SK-N-SH (cell line): ENCODE measurements around the gene RNF149. TPM values are rescaled to one million over a fixed set of nuclear protein-coding genes. Genes with fewer than 3 reads are reported as not detected.

Experiments used
- CTCF ChIA-PET: fragments of 300-600, 350-600 bp; formaldehyde crosslinking; extraction: SDS; loops from one replicate; lab custom pipeline; 2021; lab: Yijun Ruan, JAX
- POLR2A ChIA-PET: fragments of 350-600 bp; sonication (Branson Sonifier 250); formaldehyde crosslinking; extraction: SDS; loops from one replicate; lab custom pipeline; 2020; ENCODE audit warnings: antibody characterized with exemption, inconsistent platforms; lab: Yijun Ruan, JAX
- DNase-seq: peaks from one replicate; pipeline ENCODE4 v3.0.0; 2012
- H2AFZ ChIP-seq: fragments of 200-600 bp; sonication (generic); 2 replicates; pipeline ENCODE4 v1.8.1; 2016; ENCODE audit warnings: antibody characterized with exemption, mild to moderate bottlenecking, low read depth
- H3F3A ChIP-seq: fragments of 200-600 bp; sonication (generic); replicated peaks from 2 replicates; pipeline ENCODE3; 2016; ENCODE audit warnings: antibody characterized with exemption, mild to moderate bottlenecking; ENCODE audit not compliant: insufficient read depth
- H3K27ac ChIP-seq, 2 experiments: fragments of 200-500 bp in 1 of 2; fragments of 200-600 bp in 1 of 2; sonication (Bioruptor generic) in 1 of 2; sonication (generic), shearing (Covaris generic) in 1 of 2; 2 replicates each; pipeline versions ENCODE4 v1.5.1 to v1.6.1; 2014 to 2016; ENCODE audit warnings: low read depth in 2 of 2, inconsistent platforms in 1 of 2, low read length in 1 of 2, mild to moderate bottlenecking in 1 of 2, mixed read lengths in 1 of 2
- H3K27me3 ChIP-seq: fragments of 200-600 bp; sonication (generic), shearing (Covaris generic); 2 replicates; pipeline ENCODE4 v1.6.1; 2016; ENCODE audit warnings: mixed run types; ENCODE audit not compliant: insufficient read depth
- H3K36me3 ChIP-seq, 2 experiments: fragments of 200-500 bp in 1 of 2; fragments of 200-600 bp in 1 of 2; sonication (Bioruptor generic) in 1 of 2; sonication (generic) in 1 of 2; replicated peaks in 1 of 2; 2 replicates each; pipeline versions ENCODE3 to v1.5.1; 2014 to 2016; ENCODE audit warnings: low read length in 1 of 2, mild to moderate bottlenecking in 1 of 2; ENCODE audit not compliant: insufficient read depth in 2 of 2, control insufficient read depth in 1 of 2
- H3K4me1 ChIP-seq, 2 experiments: fragments of 200-500 bp in 1 of 2; fragments of 200-600 bp in 1 of 2; sonication (Bioruptor generic) in 1 of 2; sonication (generic), shearing (Covaris generic) in 1 of 2; 2 replicates each; pipeline versions ENCODE4 v1.5.1 to v1.6.1; 2014 to 2016; ENCODE audit warnings: low read depth in 1 of 2, low read length in 1 of 2, mixed run types in 1 of 2; ENCODE audit not compliant: insufficient read depth in 2 of 2, control insufficient read depth in 1 of 2
- H3K4me2 ChIP-seq: fragments of 200-600 bp; sonication (generic), shearing (Covaris generic); 2 replicates; pipeline ENCODE4 v1.6.1; 2017; ENCODE audit warnings: mixed run types
- H3K4me3 ChIP-seq, 2 experiments: fragments of 200-500 bp in 1 of 2; fragments of 200-600 bp in 1 of 2; sonication (Bioruptor generic) in 1 of 2; sonication (generic), shearing (Covaris generic) in 1 of 2; 2 replicates each; pipeline versions ENCODE4 v1.5.1 to v1.8.1; 2014 to 2016; ENCODE audit warnings: low read depth in 2 of 2, inconsistent platforms in 1 of 2, low read length in 1 of 2, mild to moderate bottlenecking in 1 of 2, mixed read lengths in 1 of 2, moderate library complexity in 1 of 2
- H3K79me2 ChIP-seq: fragments of 200-600 bp; sonication (generic); 2 replicates; pipeline ENCODE4 v1.8.1; 2017; ENCODE audit warnings: mild to moderate bottlenecking; ENCODE audit not compliant: insufficient read depth
- H3K9ac ChIP-seq: fragments of 200-600 bp; sonication (generic); 2 replicates; pipeline ENCODE4 v1.6.1; 2017; ENCODE audit warnings: mixed run types
- H3K9me2 ChIP-seq: fragments of 200-600 bp; sonication (generic); 2 replicates; pipeline ENCODE4 v1.6.1; 2017; ENCODE audit warnings: mixed run types
- H3K9me3 ChIP-seq: fragments of 200-600 bp; sonication (generic); 2 replicates; pipeline ENCODE4 v1.6.1; 2017; ENCODE audit warnings: mixed run types, mild to moderate bottlenecking, moderate library complexity
- H4K20me1 ChIP-seq: fragments of 200-600 bp; sonication (generic); 2 replicates; pipeline ENCODE4 v1.6.1; 2017; ENCODE audit warnings: mild to moderate bottlenecking, mixed run types; ENCODE audit not compliant: insufficient read depth
- EZH2phosphoT487 ChIP-seq: fragments of 200-600 bp; sonication (generic); IDR thresholded peaks from 2 replicates; pipeline ENCODE4 v1.6.1; 2017; ENCODE audit warnings: low read depth, mixed run types, mild to moderate bottlenecking, antibody characterized with exemption, moderate library complexity, borderline replicate concordance
- GABPA ChIP-seq: IDR thresholded peaks from 2 replicates; pipeline ENCODE4 v1.4.0; 2012; ENCODE audit warnings: low read depth, mild to moderate bottlenecking
- GATA2 ChIP-seq: sonication (generic); formaldehyde crosslinking; IDR thresholded peaks from 2 replicates; pipeline ENCODE4 v1.5.0; 2020; ENCODE audit warnings: mild to moderate bottlenecking, missing genetic modification reagents
- NFIC ChIP-seq: IDR thresholded peaks from 2 replicates; pipeline ENCODE4 v1.4.0; 2012; ENCODE audit warnings: borderline replicate concordance
- POLR2AphosphoS5 ChIP-seq: IDR thresholded peaks from 2 replicates; pipeline ENCODE4 v1.6.1; 2012; ENCODE audit warnings: low read depth, low read length
- RAD21 ChIP-seq: IDR thresholded peaks from 2 replicates; pipeline ENCODE4 v1.6.1; 2012; ENCODE audit warnings: mild to moderate bottlenecking, low read length
- RCOR1 ChIP-seq: fragments of 150-350 bp; IDR thresholded peaks from 2 replicates; pipeline ENCODE4 v1.6.1; 2017; ENCODE audit warnings: antibody characterized with exemption, low read length
- RFX5 ChIP-seq: IDR thresholded peaks from 2 replicates; pipeline ENCODE4 v1.6.1; 2012; ENCODE audit warnings: mild to moderate bottlenecking, improper control_type of control experiment, low read length
- RXRA ChIP-seq: IDR thresholded peaks from 2 replicates; pipeline ENCODE4 v1.4.0; 2012; ENCODE audit warnings: low read depth, mild to moderate bottlenecking, borderline replicate concordance
- TAF1 ChIP-seq: IDR thresholded peaks from 2 replicates; pipeline ENCODE4 v1.6.1; 2012; ENCODE audit warnings: low read depth, mild to moderate bottlenecking, low read length, moderate library complexity, borderline replicate concordance
- YY1 ChIP-seq: IDR thresholded peaks from 2 replicates; pipeline ENCODE4 v1.4.0; 2012; ENCODE audit warnings: low read depth, mild to moderate bottlenecking
- WGBS: methylation state at CpG from one replicate; pipeline ENCODE4 v1.1.6; 2017; ENCODE audit warnings: low lambda C conversion rate; 5-methylcytosine and 5-hydroxymethylcytosine counted together
- polyA plus RNA-seq, 3 experiments: library from polyadenylated mRNA; depleted of rRNA; stranded (reverse); fragments of >200 nt; gene quantifications; 2 replicates each; pipeline ENCODE4 v1.2.3, GENCODE V29; 2012
- TF ChIP-seq, protein P1 (sequence below): fragments of 150-350 bp; IDR thresholded peaks from 2 replicates; pipeline ENCODE4 v1.6.1; 2016; ENCODE audit warnings: mild to moderate bottlenecking, low read depth, low read length
- TF ChIP-seq, protein P2 (sequence below): IDR thresholded peaks from 2 replicates; pipeline ENCODE4 v1.6.1; 2012; ENCODE audit warnings: mild to moderate bottlenecking, low read depth, low read length, moderate library complexity
- TF ChIP-seq, protein P3 (sequence below): IDR thresholded peaks from 2 replicates; pipeline ENCODE4 v1.4.0; 2012; ENCODE audit warnings: low read depth
- TF ChIP-seq, protein P4 (sequence below): IDR thresholded peaks from 2 replicates; pipeline ENCODE4 v1.4.0; 2012; ENCODE audit warnings: low read depth, borderline replicate concordance

The RNF149 gene
- polyA plus RNA-seq, 1 of the 3 experiments (the other 2 are of a cell fraction): 15.3 TPM

DNA sequence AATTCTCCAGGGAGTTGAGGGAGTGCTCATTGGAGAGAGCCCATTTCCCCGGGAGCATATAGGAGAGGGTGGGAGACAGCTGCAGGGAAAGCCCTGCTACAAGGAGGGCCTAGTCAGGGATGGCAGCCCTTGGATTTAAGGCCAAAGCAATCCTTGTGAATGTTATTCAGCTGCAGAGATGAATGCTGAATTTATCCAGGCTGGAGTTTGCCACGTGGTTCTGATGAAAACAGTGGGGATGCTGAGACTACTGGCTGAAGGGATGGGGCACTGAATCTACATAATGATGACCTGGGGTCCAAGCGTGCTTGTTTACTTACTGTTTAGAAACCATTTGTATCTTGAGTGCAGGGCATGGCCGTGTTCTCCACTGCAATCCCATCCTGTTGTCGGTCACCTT lies 35.6 kb upstream of the RNF149 start:
- H3K4me1 ChIP-seq: no peaks in the 10 kb centered on the region
- TF ChIP-seq, protein P1, sequence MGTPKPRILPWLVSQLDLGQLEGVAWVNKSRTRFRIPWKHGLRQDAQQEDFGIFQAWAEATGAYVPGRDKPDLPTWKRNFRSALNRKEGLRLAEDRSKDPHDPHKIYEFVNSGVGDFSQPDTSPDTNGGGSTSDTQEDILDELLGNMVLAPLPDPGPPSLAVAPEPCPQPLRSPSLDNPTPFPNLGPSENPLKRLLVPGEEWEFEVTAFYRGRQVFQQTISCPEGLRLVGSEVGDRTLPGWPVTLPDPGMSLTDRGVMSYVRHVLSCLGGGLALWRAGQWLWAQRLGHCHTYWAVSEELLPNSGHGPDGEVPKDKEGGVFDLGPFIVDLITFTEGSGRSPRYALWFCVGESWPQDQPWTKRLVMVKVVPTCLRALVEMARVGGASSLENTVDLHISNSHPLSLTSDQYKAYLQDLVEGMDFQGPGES: no peak
- no peak for TF ChIP-seq YY1
- TF ChIP-seq TAF1: no peak
- TF ChIP-seq, protein P2, sequence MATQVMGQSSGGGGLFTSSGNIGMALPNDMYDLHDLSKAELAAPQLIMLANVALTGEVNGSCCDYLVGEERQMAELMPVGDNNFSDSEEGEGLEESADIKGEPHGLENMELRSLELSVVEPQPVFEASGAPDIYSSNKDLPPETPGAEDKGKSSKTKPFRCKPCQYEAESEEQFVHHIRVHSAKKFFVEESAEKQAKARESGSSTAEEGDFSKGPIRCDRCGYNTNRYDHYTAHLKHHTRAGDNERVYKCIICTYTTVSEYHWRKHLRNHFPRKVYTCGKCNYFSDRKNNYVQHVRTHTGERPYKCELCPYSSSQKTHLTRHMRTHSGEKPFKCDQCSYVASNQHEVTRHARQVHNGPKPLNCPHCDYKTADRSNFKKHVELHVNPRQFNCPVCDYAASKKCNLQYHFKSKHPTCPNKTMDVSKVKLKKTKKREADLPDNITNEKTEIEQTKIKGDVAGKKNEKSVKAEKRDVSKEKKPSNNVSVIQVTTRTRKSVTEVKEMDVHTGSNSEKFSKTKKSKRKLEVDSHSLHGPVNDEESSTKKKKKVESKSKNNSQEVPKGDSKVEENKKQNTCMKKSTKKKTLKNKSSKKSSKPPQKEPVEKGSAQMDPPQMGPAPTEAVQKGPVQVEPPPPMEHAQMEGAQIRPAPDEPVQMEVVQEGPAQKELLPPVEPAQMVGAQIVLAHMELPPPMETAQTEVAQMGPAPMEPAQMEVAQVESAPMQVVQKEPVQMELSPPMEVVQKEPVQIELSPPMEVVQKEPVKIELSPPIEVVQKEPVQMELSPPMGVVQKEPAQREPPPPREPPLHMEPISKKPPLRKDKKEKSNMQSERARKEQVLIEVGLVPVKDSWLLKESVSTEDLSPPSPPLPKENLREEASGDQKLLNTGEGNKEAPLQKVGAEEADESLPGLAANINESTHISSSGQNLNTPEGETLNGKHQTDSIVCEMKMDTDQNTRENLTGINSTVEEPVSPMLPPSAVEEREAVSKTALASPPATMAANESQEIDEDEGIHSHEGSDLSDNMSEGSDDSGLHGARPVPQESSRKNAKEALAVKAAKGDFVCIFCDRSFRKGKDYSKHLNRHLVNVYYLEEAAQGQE: no peak
- TF ChIP-seq, all 33 proteins: peak for 0
- ChIA-PET CTCF (interaction anchor here (1.3 to 1.5 kb wide), 2 partner anchors 17 to 488 kb away, joined by 3 read pairs; no protein-coding TSS in a partner anchor), POLR2A (no interaction called here)
- Histone ChIP-seq H3K9ac (no peak overlapping the region), H3K27me3 (no peaks in the 10 kb centered on the region), H3K4me2 (no peak overlapping the region), H3K79me2 (no peaks in the 10 kb centered on the region), H4K20me1 (no peaks in the 10 kb centered on the region), H3K27ac (no peak overlapping the region), H3K36me3 (no peaks in the 10 kb centered on the region), H3F3A (no peaks in the 10 kb centered on the region), H3K4me3 (no peak overlapping the region), H3K9me3 (no peaks in the 10 kb centered on the region), H3K9me2 (no peaks in the 10 kb centered on the region), H2AFZ (no peak overlapping the region)
- no peak for DNase-seq
- WGBS: 65% methylated on average over 5 of the region's 5 CpGs

DNA sequence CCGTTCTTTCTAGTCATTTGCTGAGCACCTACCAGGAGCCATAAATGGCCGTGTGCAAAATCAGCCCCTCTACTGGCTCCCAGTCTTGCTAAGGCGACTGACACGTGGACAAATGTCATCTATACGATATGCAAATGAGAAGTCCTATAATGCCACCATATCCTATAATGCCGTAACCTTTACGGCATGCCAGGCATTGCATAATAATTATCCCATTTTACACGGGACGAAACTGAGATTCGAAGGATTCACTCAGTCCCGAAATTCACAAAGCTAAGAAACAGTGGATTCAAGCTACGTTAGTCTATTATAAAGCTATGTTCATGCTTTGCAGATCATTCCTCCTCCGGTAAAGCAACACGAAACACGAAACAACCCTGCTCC lies 34.1 kb upstream of the RNF149 start:
- Histone ChIP-seq H3K4me3 (no peak overlapping the region), H2AFZ (no peak overlapping the region), H3K9me3 (no peaks in the 10 kb centered on the region), H3K9me2 (no peaks in the 10 kb centered on the region), H3K27ac (no peak overlapping the region), H3F3A (no peaks in the 10 kb centered on the region), H3K36me3 (no peaks in the 10 kb centered on the region), H4K20me1 (no peaks in the 10 kb centered on the region), H3K4me1 (no peaks in the 10 kb centered on the region), H3K27me3 (no peaks in the 10 kb centered on the region), H3K9ac (no peak overlapping the region), H3K79me2 (no peaks in the 10 kb centered on the region), H3K4me2 (no peak overlapping the region)
- WGBS: 76% methylated on average over 14 of the region's 15 CpGs
- POLR2A ChIA-PET: no interaction called here
- CTCF ChIA-PET: interaction anchor here (0.8 to 3.3 kb wide), 29 partner anchors 8 to 898 kb away, joined by 3 to 40 read pairs (median 5); partner anchors contain the start of gene CREG2
- DNase-seq: no peak
- TF ChIP-seq GATA2 (CRISPR knock-in tag): no peak
- TF ChIP-seq RXRA: no peak
- no peak for TF ChIP-seq RCOR1
- no peak for TF ChIP-seq EZH2phosphoT487
- TF ChIP-seq, protein P3, sequence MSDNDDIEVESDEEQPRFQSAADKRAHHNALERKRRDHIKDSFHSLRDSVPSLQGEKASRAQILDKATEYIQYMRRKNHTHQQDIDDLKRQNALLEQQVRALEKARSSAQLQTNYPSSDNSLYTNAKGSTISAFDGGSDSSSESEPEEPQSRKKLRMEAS: no peak
- no peak for TF ChIP-seq GABPA
- TF ChIP-seq POLR2AphosphoS5: no peak
- TF ChIP-seq, protein P2: no peak
- TF ChIP-seq, protein P4, sequence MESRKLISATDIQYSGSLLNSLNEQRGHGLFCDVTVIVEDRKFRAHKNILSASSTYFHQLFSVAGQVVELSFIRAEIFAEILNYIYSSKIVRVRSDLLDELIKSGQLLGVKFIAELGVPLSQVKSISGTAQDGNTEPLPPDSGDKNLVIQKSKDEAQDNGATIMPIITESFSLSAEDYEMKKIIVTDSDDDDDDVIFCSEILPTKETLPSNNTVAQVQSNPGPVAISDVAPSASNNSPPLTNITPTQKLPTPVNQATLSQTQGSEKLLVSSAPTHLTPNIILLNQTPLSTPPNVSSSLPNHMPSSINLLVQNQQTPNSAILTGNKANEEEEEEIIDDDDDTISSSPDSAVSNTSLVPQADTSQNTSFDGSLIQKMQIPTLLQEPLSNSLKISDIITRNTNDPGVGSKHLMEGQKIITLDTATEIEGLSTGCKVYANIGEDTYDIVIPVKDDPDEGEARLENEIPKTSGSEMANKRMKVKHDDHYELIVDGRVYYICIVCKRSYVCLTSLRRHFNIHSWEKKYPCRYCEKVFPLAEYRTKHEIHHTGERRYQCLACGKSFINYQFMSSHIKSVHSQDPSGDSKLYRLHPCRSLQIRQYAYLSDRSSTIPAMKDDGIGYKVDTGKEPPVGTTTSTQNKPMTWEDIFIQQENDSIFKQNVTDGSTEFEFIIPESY: no peak
- no peak for TF ChIP-seq NFIC
- TF ChIP-seq RAD21: no peak
- TF ChIP-seq RFX5: no peak
